A673 (cell line): Measurements from ENCODE around the gene BGN. TPM values are rescaled to one million over a fixed set of nuclear protein-coding genes. Genes with fewer than 3 reads are reported as not detected.

Experiments used
- BruUV-seq: library from RNA; stranded (reverse); fragments of 400-500 nt; replicated peaks from 2 replicates; lab custom pipeline; 2021; lab: Mats Ljungman, UMichigan
- CTCF ChIA-PET: fragments of 300-600 bp; sonication (Branson Sonifier 250); formaldehyde crosslinking; loops from one replicate; lab custom pipeline; 2022; ENCODE audit warnings: antibody characterized with exemption; lab: Charles Lee
- POLR2A ChIA-PET: fragments of 300-600 bp; sonication (Branson Sonifier 250); formaldehyde crosslinking; loops from one replicate; lab custom pipeline; 2022; ENCODE audit warnings: antibody characterized with exemption; ENCODE audit not compliant: low non-redundant PET; lab: Charles Lee
- DNase-seq: peaks from one replicate; pipeline ENCODE4 v3.0.0-alpha.2; 2015; ENCODE audit warnings: low spot score
- H3K27ac ChIP-seq: fragments of 200-600 bp; sonication (generic); 2 replicates; pipeline ENCODE4 v1.5.1; 2016; ENCODE audit warnings: mixed run types, low read depth, mild to moderate bottlenecking, mixed read lengths, antibody characterized with exemption, low read length; ENCODE audit not compliant: poor library complexity, severe bottlenecking
- H3K27me3 ChIP-seq: fragments of 200-600 bp; sonication (generic); replicated peaks from 2 replicates; pipeline ENCODE4 v1.6.1; 2017; ENCODE audit warnings: mixed run types, low read depth, mild to moderate bottlenecking, mixed read lengths, antibody characterized with exemption, low read length; ENCODE audit not compliant: insufficient read depth, poor library complexity
- H3K36me3 ChIP-seq: fragments of 200-600 bp; sonication (generic); 2 replicates; pipeline ENCODE4 v1.6.1; 2016; ENCODE audit warnings: mixed run types, mild to moderate bottlenecking, mixed read lengths, antibody characterized with exemption, low read length; ENCODE audit not compliant: insufficient read depth, poor library complexity, severe bottlenecking
- H3K4me1 ChIP-seq: fragments of 200-600 bp; sonication (generic); 2 replicates; pipeline ENCODE4 v1.6.1; 2017; ENCODE audit warnings: mixed run types, mild to moderate bottlenecking, mixed read lengths, antibody characterized with exemption, low read length; ENCODE audit not compliant: insufficient read depth, poor library complexity, severe bottlenecking
- H3K4me3 ChIP-seq: fragments of 200-600 bp; sonication (generic); 2 replicates; pipeline ENCODE4 v1.5.1; 2016; ENCODE audit warnings: low read depth, mixed run types, mild to moderate bottlenecking, mixed read lengths, low read length; ENCODE audit not compliant: poor library complexity, severe bottlenecking
- H3K9me3 ChIP-seq: fragments of 200-600 bp; sonication (generic); 2 replicates; pipeline ENCODE4 v1.6.1; 2016; ENCODE audit warnings: mixed run types, low read depth, mild to moderate bottlenecking, mixed read lengths, antibody characterized with exemption, low read length; ENCODE audit not compliant: poor library complexity, severe bottlenecking
- EZH2 ChIP-seq: fragments of 200-600 bp; sonication (generic); IDR thresholded peaks from 2 replicates; pipeline ENCODE4 v1.6.1; 2017; ENCODE audit warnings: borderline replicate concordance, low read depth, mild to moderate bottlenecking, mixed read lengths, antibody characterized with exemption, low read length; ENCODE audit not compliant: poor library complexity, severe bottlenecking
- intact Hi-C: fragments of 100-400 bp; cut with micrococcal nuclease; formaldehyde crosslinking; loops from one replicate; pipeline ENCODE4 v1.10.0; 2022; ENCODE audit not compliant: unreplicated experiment
- total RNA-seq: library from RNA; stranded (reverse); gene quantifications from 2 replicates; pipeline ENCODE4 v1.2.3, GENCODE V29; 2021
- TF ChIP-seq, protein P1 (sequence below): fragments of 300-800, 200-600 bp; sonication (generic); conservative IDR thresholded peaks from 2 replicates; pipeline ENCODE4 v1.5.1; 2017; ENCODE audit warnings: low read depth, mild to moderate bottlenecking, antibody characterized with exemption, low read length, moderate library complexity, mixed read lengths

Gene BGN
- total RNA-seq, 1 experiment from 2014 or later = 51.8 TPM

DNA sequence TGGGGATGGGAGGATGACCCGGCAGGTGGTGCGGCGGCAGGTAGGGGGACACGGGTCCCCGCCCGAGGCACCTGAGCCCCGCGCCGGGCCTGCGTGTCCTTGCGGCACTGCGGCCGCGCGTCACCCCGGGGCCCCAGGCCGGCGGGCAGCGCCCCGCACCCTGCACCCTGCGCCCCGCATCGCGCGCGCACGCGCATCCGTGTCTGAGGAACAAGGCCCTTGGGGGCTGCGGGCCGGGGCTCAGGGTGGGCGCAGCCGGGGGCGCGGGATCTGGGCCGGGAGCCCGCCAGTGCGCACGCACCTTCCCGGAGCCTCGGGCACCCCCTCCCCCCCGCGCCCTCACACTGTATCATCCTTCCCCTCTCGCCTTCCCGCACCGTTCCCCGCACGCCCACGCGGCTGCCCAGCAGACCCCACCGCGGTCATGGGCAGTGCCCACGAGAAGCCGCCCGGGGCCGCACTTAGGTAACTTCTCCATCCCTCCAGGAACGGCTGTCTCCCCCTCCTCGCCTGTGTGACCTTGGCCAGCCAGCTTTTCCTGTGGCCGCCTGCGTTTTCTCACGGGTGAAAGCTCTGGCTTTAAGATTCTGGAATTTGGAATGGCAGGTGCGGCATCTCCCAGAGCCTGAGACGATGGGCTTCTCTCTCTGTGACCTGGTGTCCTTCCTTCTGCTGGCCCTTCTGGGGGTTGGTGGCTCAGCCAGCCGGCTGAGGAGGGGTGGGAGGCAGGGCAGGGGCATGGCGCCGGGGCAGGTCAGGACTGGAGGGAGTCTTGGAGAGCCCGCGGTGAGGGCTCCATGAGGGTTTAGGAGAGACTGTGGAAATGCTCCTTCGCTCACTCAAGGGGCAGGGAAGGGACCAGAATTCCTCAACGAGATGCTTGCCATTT, 23.4 kb downstream of the BGN start:
- Histone ChIP-seq H3K27me3 (peaks cover 14% of the 10 kb centered on the region), H3K27ac (no peak overlapping the region), H3K4me1 (peaks cover 10% of the 10 kb centered on the region), H3K9me3 (no peaks in the 10 kb centered on the region), H3K4me3 (peak overlapping the region; percentile 24), H3K36me3 (no peaks in the 10 kb centered on the region)
- intact Hi-C loops = no loop called here
- POLR2A ChIA-PET = no interaction called here
- TF ChIP-seq EZH2 = no peak
- TF ChIP-seq, protein P1, sequence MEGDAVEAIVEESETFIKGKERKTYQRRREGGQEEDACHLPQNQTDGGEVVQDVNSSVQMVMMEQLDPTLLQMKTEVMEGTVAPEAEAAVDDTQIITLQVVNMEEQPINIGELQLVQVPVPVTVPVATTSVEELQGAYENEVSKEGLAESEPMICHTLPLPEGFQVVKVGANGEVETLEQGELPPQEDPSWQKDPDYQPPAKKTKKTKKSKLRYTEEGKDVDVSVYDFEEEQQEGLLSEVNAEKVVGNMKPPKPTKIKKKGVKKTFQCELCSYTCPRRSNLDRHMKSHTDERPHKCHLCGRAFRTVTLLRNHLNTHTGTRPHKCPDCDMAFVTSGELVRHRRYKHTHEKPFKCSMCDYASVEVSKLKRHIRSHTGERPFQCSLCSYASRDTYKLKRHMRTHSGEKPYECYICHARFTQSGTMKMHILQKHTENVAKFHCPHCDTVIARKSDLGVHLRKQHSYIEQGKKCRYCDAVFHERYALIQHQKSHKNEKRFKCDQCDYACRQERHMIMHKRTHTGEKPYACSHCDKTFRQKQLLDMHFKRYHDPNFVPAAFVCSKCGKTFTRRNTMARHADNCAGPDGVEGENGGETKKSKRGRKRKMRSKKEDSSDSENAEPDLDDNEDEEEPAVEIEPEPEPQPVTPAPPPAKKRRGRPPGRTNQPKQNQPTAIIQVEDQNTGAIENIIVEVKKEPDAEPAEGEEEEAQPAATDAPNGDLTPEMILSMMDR = no peak
- BruUV-seq = no TSS peak
- no peak for DNase-seq
- CTCF ChIA-PET = no interaction called here

DNA sequence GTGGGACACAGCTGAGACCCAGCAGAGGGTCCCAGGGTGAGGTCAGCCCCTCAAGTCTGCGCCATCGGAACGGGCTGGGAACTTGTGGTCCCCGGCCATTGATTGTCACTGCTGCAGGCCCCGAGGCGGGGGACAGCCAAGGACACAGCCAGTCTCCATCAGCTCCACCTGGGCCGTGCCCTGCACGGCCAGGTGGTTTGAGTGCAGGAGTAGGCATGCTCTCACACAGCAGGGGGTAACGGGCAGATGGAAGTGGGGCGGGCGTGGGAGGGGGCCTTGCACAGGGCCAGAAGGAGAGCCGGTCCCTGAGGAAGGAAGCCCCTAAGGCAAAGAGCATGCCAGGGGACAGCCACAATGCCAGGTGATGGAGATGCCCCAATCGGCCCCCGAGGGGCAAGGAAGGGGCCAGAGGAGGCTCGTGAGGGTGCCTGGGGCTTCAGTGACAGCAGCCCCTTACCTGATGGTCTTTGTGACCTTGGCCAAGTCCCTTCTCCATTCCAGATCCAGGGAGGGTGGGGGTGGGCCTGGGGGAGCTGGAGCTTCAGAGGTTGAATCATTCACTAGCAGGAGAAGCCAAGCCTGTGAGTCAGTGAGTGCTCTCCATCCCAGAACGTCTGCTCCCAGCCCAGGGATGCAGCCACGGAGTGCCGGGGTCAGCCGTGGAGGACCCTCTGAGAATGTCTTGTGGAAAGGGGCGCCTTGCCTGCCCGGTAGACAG, 24.9 kb downstream of the BGN start:
- no peak for DNase-seq
- POLR2A ChIA-PET = interaction anchor here (0.6 kb wide), 1 partner anchor 28 kb away, joined by 3 read pairs; no protein-coding TSS in a partner anchor
- H3K27me3 ChIP-seq = peaks cover 14% of the 10 kb centered on the region

DNA sequence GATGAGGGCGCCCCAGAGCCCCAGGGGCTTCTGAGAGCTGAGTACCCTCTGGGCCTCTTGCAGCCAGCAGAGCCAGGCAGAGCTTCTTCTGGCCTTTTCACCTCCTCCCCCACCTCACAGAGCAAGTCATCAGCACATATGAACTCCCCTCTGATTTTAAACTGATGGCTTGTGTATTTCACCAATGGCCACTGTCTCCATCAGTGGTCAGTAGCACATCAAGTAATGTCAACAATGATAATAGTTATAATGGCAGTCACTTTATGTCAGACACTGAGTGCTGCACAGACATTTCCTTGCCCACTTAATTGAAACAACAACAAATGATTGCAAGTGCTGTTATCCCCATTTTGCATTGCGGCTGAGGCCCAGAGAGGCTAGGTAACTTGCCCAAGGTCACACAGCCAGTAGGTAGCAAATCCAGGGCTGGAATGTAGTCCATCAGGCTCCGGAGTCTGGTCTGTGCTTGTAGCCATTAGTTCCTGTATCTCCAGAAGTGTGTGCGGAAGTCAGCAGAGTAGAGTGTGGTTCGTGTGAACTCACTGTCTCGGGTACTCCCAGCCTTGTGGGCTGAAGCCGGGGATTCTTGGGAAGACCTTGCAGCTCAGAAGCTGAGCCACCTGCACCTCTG, 25.6 kb downstream of the BGN start:
- TF ChIP-seq, protein P1 = no peak
- TF ChIP-seq EZH2 = no peak
- Histone ChIP-seq H3K27me3 (peaks cover 14% of the 10 kb centered on the region), H3K9me3 (no peaks in the 10 kb centered on the region), H3K4me3 (no peak overlapping the region), H3K27ac (no peak overlapping the region), H3K36me3 (no peaks in the 10 kb centered on the region), H3K4me1 (peaks cover 10% of the 10 kb centered on the region)
- no peak for DNase-seq
- POLR2A ChIA-PET = no interaction called here
- CTCF ChIA-PET = interaction anchor here (1.6 kb wide), 1 partner anchor 19 kb away, joined by 4 read pairs; no protein-coding TSS in a partner anchor
- intact Hi-C loops = no loop called here
- BruUV-seq = no TSS peak

More for the DNA sequence above, 24.9 kb downstream of the BGN start:
- intact Hi-C loops = no loop called here
- TF ChIP-seq, protein P1 = no peak
- TF ChIP-seq EZH2 = no peak
- no peaks in the 10 kb centered on the region for H3K9me3 ChIP-seq
- H3K4me3 ChIP-seq = no peak overlapping the region
- CTCF ChIA-PET = interaction anchor here (0.6 to 0.7 kb wide), 2 partner anchors 12 to 24 kb away, joined by 3 read pairs; no protein-coding TSS in a partner anchor
- H3K27ac ChIP-seq = no peak overlapping the region
- peaks cover 10% of the 10 kb centered on the region for H3K4me1 ChIP-seq
- BruUV-seq = no TSS peak
- H3K36me3 ChIP-seq = no peaks in the 10 kb centered on the region
